GM23338 (cell line): ENCODE data around the gene DENND5A. TPM values are rescaled to one million over a fixed set of nuclear protein-coding genes. Genes with fewer than 3 reads are reported as not detected.

Experiments used
- ATAC-seq: fragments of 200-7000 bp; cut with Tn5 transposase; 3 replicates; pipeline ENCODE4 v1.9.1; 2020
- DNase-seq: peaks from one replicate; pipeline ENCODE4 v3.0.0-alpha.2; 2015; ENCODE audit warnings: low spot score
- H2AFZ ChIP-seq: fragments of 200-600 bp; sonication (generic); 2 replicates; pipeline ENCODE4 v1.8.0; 2016; ENCODE audit warnings: antibody characterized with exemption, mild to moderate bottlenecking, moderate library complexity
- H3F3A ChIP-seq: fragments of 200-600 bp; sonication (generic); replicated peaks from 2 replicates; pipeline ENCODE4 v1.8.0; 2017; ENCODE audit warnings: antibody characterized with exemption, mixed run types, low read depth
- H3K27ac ChIP-seq: fragments of 200-600 bp; sonication (generic); 2 replicates; pipeline ENCODE4 v1.6.1; 2016; ENCODE audit warnings: low read depth
- H3K27me3 ChIP-seq: fragments of 200-600 bp; sonication (generic); 2 replicates; pipeline ENCODE4 v1.8.0; 2016; ENCODE audit warnings: mild to moderate bottlenecking, mixed run types, moderate library complexity; ENCODE audit not compliant: insufficient read depth
- H3K36me3 ChIP-seq: fragments of 200-600 bp; sonication (generic); 2 replicates; pipeline ENCODE4 v1.8.0; 2016; ENCODE audit warnings: mild to moderate bottlenecking; ENCODE audit not compliant: insufficient read depth
- H3K4me1 ChIP-seq: fragments of 200-600 bp; sonication (generic); 2 replicates; pipeline ENCODE4 v1.8.0; 2016; ENCODE audit warnings: mild to moderate bottlenecking, moderate library complexity; ENCODE audit not compliant: insufficient read depth
- H3K4me2 ChIP-seq: fragments of 200-600 bp; sonication (generic); 2 replicates; pipeline ENCODE4 v1.7.1; 2017; ENCODE audit warnings: mixed run types
- H3K4me3 ChIP-seq: fragments of 200-600 bp; sonication (generic); 2 replicates; pipeline ENCODE4 v1.6.1; 2016; ENCODE audit warnings: mixed run types
- H3K79me2 ChIP-seq: fragments of 200-600 bp; sonication (generic); replicated peaks from 2 replicates; pipeline ENCODE4 v1.8.0; 2017; ENCODE audit warnings: mild to moderate bottlenecking; ENCODE audit not compliant: insufficient read depth
- H3K9me2 ChIP-seq: fragments of 200-600 bp; sonication (generic); 2 replicates; pipeline ENCODE4 v1.8.0; 2017; ENCODE audit not compliant: insufficient read depth
- H4K20me1 ChIP-seq: fragments of 200-600 bp; sonication (generic); replicated peaks from 2 replicates; pipeline ENCODE4 v1.8.0; 2017; ENCODE audit warnings: mild to moderate bottlenecking; ENCODE audit not compliant: insufficient read depth
- H3K27ac Mint-ChIP-seq: 2 replicates; pipeline ENCODE4 v1.8.0; 2020; ENCODE audit warnings: inconsistent platforms, mild to moderate bottlenecking, moderate library complexity, mixed read lengths
- H3K27me3 Mint-ChIP-seq: 3 replicates; pipeline ENCODE4 v1.8.0; 2022; ENCODE audit warnings: low read depth, mild to moderate bottlenecking, moderate library complexity, mixed read lengths, inconsistent platforms; ENCODE audit not compliant: insufficient read depth, poor library complexity
- H3K36me3 Mint-ChIP-seq: 3 replicates; pipeline ENCODE4 v1.8.0; 2021; ENCODE audit warnings: low read depth, mild to moderate bottlenecking, inconsistent platforms, moderate library complexity, mixed read lengths
- H3K4me1 Mint-ChIP-seq: 3 replicates; pipeline ENCODE4 v1.8.0; 2020; ENCODE audit warnings: mild to moderate bottlenecking, inconsistent platforms, mixed read lengths
- H3K4me3 Mint-ChIP-seq: 3 replicates; pipeline ENCODE4 v1.8.0; 2021; ENCODE audit warnings: moderate library complexity, mild to moderate bottlenecking, inconsistent platforms, mixed read lengths
- H3K9me3 Mint-ChIP-seq: 3 replicates; pipeline ENCODE4 v1.8.0; 2020; ENCODE audit warnings: moderate library complexity, mild to moderate bottlenecking, inconsistent platforms, mixed read lengths
- CREB1 ChIP-seq: fragments of 250-450 bp; sonication (Bioruptor Pico); IDR thresholded peaks from 2 replicates; pipeline ENCODE4 v1.5.0; 2020; ENCODE audit warnings: low read depth, mild to moderate bottlenecking, moderate library complexity
- CTCF ChIP-seq, 2 experiments: fragments of 200-600 bp in 1 of 2; sonication (generic) in 1 of 2; conservative IDR thresholded peaks; 2 replicates each; pipeline versions ENCODE4 v1.5.1 to v1.6.1; 2016 to 2017; ENCODE audit warnings: antibody characterized with exemption in 2 of 2, low read depth in 2 of 2, mild to moderate bottlenecking in 2 of 2, moderate library complexity in 1 of 2
- ETS1 ChIP-seq: IDR thresholded peaks from 2 replicates; pipeline ENCODE4 v1.6.1; 2016; ENCODE audit warnings: antibody characterized with exemption
- EZH2phosphoT487 ChIP-seq: fragments of 200-600 bp; sonication (generic); IDR thresholded peaks from one replicate; pipeline ENCODE4 v1.8.1; 2018; ENCODE audit warnings: antibody characterized with exemption; ENCODE audit not compliant: unreplicated experiment
- NANOG ChIP-seq: IDR thresholded peaks from 2 replicates; pipeline ENCODE4 v1.6.1; 2016; ENCODE audit warnings: antibody characterized with exemption, borderline replicate concordance
- POLR2AphosphoS5 ChIP-seq: IDR thresholded peaks from 2 replicates; pipeline ENCODE4 v1.6.1; 2016; ENCODE audit warnings: antibody characterized with exemption, low read depth
- REST ChIP-seq: IDR thresholded peaks from one replicate; pipeline ENCODE4 v1.6.1; 2018; ENCODE audit warnings: antibody characterized with exemption; ENCODE audit not compliant: unreplicated experiment
- STAT1 ChIP-seq: IDR thresholded peaks from one replicate; pipeline ENCODE4 v1.6.1; 2016; ENCODE audit warnings: antibody characterized with exemption; ENCODE audit not compliant: unreplicated experiment
- ZNF114 ChIP-seq: fragments of 250-450 bp; sonication (Bioruptor Pico); IDR thresholded peaks from 2 replicates; pipeline ENCODE4 v1.5.0; 2020; ENCODE audit warnings: mild to moderate bottlenecking, moderate library complexity
- ZNF462 ChIP-seq: fragments of 250-450 bp; sonication (Bioruptor Pico); IDR thresholded peaks from 2 replicates; pipeline ENCODE4 v1.5.0; 2020; ENCODE audit warnings: mild to moderate bottlenecking, moderate library complexity
- polyA plus RNA-seq: library from polyadenylated mRNA; unstranded; fragments of >200 nt; fragmentation: Nextera tagmentation; extraction: Ambion mirVana; gene quantifications from 2 replicates; pipeline ENCODE4 v1.2.1, GENCODE V29; 2016
- total RNA-seq: library from RNA; depleted of rRNA; stranded (reverse); fragments of >200 nt; shearing (Covaris generic); gene quantifications from 2 replicates; pipeline ENCODE4 v1.2.3, GENCODE V29; 2014

The DENND5A gene
- total and polyA plus RNA-seq, 2 experiments from 2014 or later: 28.1 to 56.3 TPM

GRCh38 chr11:9201372-9202162 is 63.6 kb downstream of the DENND5A start (continued):
- TF ChIP-seq REST: no peak
- no peak for TF ChIP-seq CREB1 (CRISPR knock-in tag)
- no peak for TF ChIP-seq STAT1

GRCh38 chr11:9200471-9200870 is 64.7 kb downstream of the DENND5A start:
- H3K4me1 ChIP-seq: no peaks in the 10 kb centered on the region
- Mint-ChIP-seq H3K27ac (no peak overlapping the region), H3K27me3 (no peaks in the 10 kb centered on the region), H3K36me3 (peaks cover 13% of the 10 kb centered on the region; the same call in 2 of the 3 replicates), H3K4me1 (peaks cover 5% of the 10 kb centered on the region; the same call in 1 of the 3 replicates), H3K4me3 (no peak overlapping the region), H3K9me3 (no peaks in the 10 kb centered on the region)
- ATAC-seq (no peak), DNase-seq (no peak)
- no peak overlapping the region for H3K27ac ChIP-seq
- no peaks in the 10 kb centered on the region for H3K9me2 ChIP-seq
- H4K20me1 ChIP-seq: no peaks in the 10 kb centered on the region; the same call in 1 of the 2 replicates
- H3K36me3 ChIP-seq: no peaks in the 10 kb centered on the region
- no peaks in the 10 kb centered on the region for H3K27me3 ChIP-seq
- no peak overlapping the region for H3K4me3 ChIP-seq
- no peak overlapping the region for H2AFZ ChIP-seq
- no peaks in the 10 kb centered on the region for H3F3A ChIP-seq
- peaks cover 11% of the 10 kb centered on the region; the same call in 1 of the 2 replicates for H3K79me2 ChIP-seq
- H3K4me2 ChIP-seq: no peak overlapping the region
- TF ChIP-seq ZNF462 (CRISPR knock-in tag): no peak
- TF ChIP-seq POLR2AphosphoS5: no peak
- no peak for TF ChIP-seq NANOG
- no peak for TF ChIP-seq EZH2phosphoT487
- no peak for TF ChIP-seq ETS1
- TF ChIP-seq CTCF (conservative IDR thresholded peaks at IDR 0.05; ENCODE audit: low read depth in 2 of 2): no peak
- TF ChIP-seq STAT1: no peak
- TF ChIP-seq ZNF114: no peak
